Measurements from ENCODE around the gene GGT6.

GGT6 gene

DNA sequence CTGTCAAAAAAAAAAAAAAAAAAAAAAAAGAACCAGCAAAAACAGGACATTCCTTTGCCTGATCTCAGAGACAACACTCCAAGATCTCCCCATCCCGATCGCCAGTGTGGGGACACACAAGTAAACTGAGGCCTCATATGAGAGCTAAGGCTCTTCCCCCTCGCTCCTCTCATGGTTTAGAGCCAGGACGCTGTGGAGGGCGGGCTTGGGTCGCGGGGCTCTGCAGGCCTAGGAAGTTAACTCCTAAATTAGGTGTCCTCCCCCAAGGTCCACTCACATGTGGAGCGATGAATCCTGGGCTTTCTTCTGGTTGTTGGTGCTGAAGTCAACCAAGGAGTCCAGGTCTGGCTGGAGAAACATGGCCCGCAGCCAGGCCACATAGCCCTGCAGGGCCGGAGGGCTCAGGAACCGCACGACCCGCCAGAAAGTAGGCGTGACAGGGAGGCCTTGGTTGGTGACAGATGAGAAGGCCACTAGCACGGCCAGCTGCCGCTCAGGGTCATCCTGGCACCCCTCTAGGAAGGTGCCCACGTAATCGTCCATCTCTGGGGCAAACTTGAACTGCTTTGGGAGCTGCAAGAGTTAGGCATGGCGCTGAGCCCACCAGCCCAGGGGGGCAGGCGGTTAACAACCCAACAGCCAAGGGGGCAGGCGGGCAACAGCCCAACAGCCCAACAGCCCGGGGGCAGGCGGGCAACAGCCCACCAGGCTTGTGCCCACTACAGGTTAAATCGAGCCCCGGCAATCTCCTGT, 10.4 kb downstream of the GGT6 start:
- DNase-seq: no peak

DNA sequence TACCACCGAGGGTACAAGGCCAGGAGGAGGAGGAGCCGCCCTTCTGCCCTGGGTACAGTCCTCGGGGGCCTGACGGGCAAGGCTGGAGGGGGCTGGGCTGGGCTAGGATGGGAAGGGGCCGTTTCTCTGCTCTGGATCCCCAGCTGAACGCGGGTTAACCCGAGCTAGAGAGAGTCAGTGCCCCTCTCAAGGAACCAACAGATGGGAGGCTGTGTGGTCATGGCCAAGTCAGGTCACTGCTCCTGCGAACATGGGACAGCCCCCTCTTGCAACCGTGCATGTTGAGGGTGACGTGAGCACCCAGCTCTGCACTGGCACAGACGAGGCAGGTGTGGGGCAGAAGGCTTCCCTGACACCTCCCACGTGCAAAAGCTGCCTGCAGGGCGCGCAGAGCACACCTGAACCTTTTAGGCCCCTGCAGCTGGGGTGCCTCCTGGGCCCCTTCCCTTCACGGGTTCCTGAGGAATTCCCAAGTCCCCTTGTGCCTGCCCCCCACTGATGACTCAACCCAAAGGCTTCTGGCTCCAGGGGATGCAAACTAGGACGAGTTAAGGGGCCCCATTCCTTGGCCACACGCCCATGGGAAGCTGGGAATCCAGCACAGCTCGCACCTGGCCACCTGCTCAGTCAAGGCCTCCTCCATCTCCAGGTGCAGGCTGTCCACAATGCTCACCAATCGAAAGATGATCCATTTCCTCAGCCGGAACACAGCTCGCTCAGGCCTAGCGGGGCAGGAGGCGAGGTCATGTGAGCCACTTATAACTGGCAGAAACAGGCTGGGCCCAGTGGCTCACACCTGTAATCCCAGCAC, 11.5 kb downstream of the GGT6 start:
- no peak for DNase-seq

DNA sequence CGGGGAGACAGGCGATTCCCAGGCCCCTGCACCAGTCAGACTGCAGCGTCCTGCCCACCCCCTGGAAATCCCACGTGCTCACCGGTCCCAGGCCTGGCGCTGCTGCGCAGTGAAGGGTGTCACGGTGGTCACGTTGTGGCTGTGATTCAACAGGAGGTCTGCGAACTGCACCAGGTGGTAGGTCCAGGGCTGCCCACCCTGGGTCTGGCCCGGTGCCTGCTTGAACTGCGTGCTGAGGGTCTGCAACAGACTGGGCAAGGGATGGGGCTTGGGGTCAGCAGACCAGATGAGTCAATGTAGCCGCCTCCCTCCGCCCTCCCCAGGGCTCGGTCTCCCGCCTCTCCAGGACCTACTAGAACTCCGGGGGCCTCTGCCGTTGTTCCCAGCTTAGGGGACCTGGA, 12.3 kb downstream of the GGT6 start:
- DNase-seq: no peak

DNA sequence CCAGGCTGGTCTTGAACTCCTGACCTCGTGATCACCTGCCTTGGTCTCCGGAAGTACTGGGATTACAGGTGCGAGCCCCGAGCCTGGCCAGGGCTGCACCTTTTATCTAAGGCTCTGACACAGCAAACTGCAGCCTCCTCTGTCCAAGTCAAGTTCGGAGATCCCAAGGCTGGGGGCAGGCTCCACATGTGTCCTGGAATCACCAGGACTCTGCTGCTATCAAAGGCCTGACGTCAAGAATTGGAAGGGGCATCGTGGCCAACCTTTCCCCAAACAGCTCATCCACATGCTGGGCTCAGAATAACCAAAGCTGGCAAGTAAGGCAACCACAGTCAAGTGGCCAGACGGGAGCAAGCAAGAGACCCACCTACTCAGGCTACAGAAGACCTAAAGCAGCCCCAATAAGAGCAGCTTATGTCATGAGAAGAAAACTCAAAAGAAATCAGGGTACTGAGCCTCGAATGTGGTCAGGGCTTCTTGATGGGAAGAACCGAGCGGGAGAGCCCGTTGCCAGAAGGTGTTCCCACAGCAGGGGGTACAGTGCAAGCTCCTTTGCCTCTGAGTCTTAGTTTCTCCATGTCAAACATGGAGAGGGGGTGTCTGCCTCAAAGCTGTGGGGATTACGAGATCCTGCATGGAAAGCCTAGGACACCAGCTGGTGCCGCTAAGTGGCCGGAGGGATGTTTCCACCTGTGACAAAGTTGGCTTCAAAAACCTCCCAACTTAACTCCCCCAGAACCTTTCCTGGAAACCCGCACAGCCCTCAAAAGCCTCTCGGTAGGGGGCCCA, 13.1 kb downstream of the GGT6 start:
- no peak for DNase-seq

DNA sequence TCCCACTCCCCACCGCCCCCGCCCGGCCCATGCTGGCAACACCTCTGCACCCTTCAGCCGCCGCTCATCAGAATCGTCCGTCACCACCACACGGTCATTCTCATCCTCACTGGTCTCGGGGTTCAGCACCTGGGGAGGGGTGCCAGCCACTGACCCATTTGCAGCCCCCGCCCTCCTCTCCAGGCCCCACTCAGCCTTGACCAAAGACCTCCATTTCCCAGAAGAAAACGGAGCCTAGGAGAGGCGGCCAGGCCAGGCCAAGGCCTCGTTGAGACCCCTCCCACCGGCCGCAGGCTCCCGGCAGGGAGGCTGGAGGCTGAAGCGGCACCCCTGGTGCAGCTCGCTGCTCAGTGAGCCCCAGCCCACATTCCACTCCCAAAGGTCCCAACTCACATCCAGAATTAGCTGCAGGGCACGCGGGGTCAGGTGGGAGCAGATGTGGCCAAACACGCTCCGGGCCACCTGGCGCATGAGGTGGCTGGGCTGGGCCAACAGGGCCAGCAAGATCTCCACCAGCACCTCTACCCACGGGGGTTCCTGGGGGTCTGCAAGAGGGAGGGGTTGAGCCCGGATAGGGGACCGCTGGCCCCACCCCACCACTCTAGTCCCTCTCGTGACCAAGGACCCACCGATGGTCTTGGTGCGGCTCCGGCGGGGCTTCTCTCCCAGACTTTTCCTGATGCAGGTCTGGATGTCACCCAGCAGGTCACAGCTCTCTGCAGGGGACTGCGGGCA, 15.0 kb downstream of the GGT6 start:
- no peak for DNase-seq

DNA sequence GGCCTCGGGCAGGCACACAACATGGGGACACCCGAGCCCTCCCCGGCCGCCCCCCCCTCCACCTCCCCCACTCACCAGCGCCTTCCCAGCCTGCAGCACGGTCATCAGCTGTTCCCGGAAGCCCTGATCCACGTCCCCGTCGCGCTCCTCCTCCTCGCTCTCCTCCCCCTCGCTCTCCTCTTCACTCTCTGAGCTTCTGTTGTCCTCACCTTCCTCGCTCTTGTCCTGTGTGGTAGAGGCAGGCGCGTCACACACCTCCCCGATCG, 15.5 kb downstream of the GGT6 start:
- DNase-seq: no peak

DNA sequence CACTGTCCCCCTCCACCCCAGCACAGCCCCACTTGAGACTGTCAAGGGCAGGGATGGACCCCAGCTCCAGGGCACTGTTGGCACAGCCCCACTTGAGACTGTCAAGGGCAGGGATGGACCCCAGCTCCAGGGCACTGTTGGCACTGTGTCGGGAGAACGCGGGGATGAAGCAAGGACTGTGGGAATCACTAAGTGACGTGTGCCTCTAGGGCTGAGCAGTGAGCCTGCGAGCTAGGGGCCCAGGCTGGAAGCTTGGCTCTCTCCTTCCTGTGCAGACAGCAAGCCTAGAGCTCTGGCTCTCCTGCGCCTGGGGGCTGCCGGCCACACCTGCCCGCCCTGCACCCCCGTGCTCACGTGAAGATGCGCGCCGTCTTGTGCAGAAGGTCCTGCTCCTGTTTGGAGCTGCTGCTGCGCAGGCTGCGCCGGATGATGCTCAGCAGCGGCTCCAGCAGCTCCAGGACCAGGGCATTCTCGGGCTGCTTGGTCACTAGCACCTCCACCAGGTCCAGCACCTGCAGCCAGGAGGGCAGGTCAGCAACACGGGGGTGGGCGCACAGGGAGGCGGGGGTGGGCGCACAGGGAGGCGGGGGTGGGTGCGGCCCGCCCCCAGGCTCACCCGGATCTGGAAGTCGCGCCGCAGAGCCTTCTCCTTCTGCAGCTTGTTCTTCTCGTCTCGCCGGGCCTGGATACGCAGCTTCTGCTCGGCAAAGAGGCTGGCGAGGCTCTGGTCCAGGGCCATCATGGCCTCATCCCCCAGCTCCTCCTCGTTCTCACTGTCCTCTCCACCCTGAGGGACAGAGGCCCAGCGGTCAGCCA, 16.0 kb downstream of the GGT6 start:
- DNase-seq: no peak

DNA sequence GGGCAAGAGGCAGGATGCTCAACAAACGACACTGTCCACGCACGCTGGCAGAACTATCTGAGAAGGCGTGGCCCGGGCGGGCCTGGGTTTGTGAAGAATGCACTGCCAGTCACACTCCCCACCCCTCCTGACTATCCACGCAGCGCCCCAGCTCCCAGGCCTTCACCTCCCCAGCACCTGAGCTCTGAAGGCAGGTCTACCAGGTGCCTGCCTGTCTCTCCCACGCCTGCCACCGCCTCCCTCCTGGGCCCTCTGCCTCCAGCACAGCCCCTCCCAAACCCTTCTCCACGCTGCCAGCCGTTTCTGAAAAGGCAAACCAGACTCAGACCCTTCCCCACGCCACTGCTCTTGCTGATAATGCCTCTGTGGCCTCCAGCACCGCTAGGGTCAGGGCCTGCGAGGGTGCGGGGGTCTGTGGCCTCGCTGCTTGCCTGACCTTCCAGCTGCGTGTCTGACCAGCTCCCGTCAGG, 16.8 kb downstream of the GGT6 start:
- no peak for DNase-seq

DNA sequence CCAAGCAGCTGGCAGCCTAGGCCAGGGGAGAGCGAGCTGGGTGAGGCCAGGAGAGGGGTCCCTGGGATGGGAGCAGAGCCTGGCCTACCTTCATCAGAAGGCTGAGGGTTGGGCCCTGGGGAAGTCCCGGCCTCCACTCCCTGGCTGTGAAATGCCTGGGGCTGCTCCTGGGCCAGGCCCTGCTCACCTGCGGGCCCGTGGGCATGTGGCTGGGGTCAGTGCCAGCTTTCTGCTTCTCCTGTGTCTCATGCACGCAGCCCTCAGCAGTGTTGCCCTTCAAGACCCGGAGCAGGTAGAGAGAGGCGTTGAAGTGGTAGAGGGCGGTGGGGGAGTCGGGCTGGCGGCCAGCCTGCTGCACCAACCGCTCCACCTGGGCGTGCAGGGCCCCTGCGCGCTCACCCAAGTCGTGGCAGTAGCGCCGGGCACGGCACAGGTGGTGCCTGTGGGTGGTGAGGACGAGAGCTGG, 17.6 kb downstream of the GGT6 start:
- no peak for DNase-seq

DNA sequence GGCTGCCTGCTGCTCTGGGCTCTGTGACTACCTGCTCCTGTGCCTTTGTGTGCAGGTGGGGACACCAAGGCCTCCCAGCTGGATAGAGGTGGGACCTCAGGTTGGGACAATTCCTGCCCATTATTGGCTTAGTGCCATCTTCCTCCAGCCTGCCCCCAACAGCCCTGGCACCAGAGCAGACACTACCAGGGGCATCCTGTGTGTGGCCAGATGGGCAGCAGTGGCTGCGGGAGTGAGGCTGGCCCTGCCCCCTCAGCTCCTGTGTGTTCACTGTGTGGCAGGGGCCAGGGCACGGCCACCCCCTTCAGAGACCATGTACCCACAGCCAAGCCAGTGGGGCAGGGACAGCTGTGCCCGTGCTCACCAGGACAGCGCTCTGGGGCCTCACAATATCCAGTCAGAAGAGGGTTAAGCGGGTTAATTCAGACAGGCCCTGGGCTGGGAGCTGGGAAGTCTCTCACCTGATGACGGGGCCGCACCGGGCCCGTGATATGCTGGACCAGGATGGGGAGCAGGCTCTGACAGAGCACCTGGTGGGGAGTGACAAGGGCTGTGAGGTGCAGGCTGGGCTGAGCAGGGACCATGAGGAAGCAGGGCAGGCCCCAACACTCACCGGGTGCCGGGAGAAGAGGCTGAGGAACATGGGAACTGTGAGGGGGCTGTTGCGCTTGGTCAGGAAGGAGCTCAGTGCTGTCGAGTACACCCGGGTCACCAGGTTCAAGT, 18.2 kb downstream of the GGT6 start:
- DNase-seq: no peak

DNA sequence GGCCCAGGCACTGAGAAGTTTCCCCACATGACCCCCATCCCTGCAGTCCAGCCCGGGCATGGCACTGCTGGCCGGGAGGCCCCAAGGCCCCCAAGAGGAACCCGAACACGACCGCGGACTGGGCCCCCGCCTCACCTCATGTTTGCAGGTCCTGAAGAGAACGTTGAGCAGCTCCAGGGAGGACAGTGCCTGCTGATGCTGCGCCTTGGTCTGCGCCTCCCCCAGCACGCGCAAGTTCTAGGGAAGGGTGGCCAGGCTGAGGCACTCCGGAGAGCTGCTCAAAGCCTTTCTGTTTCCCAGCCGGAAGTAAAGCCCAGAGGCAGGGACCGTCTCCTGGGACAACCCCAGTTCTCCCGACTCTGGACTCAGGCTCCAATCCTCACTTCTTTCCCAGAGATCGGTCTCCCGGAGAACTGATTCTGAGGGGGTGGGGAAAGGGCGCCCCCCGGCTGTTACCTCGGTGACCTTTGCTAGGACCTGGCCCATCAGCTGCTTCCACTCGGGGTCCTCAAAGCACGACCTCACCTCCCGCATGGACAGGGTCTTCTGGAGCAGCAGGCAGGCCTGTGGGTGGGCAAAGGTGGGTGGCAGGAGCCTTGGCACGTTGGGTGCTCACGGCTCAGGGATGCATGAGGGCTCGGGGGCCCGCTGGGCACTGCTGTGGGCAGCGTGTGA, 18.9 kb downstream of the GGT6 start:
- DNase-seq: no peak

DNA sequence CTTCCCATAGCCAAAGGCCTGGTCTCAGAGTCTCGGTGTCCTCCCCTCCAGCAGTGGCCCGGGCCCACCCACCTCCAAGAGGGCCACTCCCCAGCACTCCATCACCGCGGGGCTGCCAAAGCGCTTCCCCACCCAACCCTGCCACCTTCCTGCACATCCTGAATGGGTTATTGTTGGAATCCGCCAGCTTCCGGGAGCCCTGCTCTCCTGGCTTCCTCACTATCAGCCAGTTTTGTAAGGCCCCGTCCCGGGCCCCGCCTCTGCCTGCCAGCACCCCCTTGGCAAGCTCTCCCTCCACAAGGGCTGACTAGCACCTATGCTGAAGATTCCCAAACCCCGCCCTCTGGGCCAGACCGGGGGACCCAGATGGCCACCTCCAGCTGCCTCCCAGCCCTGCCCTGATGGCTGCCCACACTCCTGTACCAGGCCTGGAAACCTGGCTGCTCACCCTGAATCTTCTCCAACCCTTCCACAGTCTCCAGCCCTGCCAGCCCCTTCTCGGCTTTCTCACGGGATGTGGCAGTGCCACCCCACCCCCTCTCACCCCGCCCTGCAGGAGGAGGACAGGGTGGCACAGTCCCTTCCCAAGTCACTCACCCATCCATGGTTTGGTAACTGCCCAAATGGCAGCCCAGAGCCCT, 19.6 kb downstream of the GGT6 start:
- DNase-seq: no peak

DNA sequence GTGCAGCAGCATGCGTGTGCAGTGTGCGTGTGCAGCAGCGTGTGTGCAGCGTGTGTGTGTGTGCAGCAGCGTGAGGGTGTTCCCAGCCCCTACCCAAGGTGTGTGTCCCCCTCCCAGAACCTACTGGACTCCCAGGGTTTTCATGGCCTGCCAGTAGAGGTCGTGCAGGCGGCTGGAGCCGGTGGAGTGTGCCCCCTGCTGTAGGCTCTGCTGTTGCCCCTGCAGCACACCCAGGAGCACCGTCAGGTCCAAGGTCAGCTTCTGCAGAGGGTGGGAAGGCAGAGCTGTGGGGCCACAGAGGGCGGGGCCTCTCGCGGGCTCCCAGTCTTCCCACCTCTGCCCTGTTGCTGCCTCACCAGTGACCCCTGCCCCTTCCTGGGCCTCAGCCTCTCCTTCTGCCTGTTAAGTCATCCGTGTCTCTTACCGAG, 20.1 kb downstream of the GGT6 start:
- DNase-seq: no peak

DNA sequence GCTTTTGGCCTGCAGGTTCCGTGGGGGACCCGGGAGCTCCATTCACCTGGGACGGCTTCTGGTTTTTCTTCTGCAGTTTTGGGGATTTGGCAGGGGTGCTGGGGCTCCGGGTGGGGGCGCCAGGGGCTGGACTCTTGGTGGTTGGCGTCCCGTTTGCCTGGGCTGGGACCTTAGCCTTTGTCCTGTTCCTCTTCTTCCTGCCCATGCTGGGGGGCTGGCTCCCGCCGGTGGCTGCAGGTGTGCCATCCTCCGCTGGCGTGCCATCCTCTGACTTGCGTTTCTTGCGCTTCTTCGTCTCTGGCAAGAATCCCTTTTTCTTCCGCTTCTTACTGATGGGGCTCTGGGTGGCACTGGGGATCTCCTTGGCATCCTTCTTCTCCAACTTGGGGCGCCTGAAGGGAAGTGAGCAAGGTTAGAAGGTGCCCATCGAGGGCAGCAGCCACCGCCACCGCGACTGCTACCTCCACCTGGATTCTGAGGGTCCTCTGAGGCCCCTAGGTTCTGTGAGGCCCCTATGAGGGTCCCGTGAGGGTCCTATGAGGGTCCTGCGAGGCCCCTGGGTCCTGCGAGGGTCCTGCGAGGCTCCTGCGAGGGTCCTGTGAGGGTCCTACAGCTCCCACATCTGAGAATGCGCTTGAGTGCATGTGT, 20.7 kb downstream of the GGT6 start:
- no peak for DNase-seq

DNA sequence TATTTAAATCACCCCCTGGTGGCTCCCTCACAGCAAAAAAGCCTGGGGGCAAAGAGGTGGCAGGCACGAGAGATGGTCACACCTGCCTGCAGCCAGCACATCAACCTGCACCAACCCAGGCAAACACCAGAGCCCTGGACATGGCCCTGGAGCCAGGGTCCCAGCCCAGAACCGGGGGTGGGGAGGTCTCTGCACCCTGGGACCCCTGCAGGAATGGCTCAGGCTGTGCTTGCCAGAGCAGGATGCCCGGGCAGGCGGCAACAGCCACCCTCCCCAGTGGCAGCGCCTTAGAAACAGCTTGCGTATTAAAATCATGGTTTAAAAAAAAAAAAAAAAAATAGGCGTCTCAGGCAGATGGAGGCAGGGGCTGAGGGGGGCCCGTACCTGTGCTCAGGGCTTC, 21.4 kb downstream of the GGT6 start:
- DNase-seq: no peak

DNA sequence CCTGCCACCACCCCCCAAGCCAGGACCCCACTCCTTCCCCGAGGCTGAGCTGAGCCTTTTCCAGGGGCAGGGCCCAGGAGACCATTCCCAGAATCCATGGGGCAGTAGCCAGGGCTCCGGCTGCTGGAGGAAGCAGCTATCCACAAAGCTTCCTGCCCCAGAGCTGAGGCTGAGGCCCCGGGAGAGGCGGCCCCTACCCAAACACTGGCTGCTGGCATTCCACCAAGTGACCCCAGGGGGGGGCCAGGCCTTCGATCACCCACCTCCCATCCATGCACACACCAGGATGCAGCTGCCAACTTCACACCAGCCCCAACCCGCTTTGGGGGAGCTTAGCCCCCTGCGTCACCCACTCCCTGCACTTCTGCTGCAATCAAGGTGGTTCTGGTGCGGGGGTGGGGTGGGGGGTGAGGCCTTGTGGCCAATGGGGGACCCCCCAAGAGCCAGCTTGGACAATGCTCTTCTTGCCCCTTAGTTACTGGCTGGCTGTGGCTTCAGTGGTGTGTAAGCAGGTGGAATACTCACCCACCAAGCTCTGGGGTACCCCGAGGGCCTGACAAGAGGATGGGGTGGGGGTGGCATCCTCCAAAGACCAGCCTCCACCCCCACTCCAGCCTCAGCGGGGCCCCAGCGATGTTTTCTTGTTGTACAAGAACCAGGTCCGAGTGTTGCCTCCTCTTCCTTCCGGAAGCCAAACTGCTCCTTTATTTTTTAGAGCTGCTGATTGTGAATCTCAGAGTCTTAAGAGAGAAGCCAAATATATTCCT, 22.0 kb downstream of the GGT6 start:
- no peak for DNase-seq

DNA sequence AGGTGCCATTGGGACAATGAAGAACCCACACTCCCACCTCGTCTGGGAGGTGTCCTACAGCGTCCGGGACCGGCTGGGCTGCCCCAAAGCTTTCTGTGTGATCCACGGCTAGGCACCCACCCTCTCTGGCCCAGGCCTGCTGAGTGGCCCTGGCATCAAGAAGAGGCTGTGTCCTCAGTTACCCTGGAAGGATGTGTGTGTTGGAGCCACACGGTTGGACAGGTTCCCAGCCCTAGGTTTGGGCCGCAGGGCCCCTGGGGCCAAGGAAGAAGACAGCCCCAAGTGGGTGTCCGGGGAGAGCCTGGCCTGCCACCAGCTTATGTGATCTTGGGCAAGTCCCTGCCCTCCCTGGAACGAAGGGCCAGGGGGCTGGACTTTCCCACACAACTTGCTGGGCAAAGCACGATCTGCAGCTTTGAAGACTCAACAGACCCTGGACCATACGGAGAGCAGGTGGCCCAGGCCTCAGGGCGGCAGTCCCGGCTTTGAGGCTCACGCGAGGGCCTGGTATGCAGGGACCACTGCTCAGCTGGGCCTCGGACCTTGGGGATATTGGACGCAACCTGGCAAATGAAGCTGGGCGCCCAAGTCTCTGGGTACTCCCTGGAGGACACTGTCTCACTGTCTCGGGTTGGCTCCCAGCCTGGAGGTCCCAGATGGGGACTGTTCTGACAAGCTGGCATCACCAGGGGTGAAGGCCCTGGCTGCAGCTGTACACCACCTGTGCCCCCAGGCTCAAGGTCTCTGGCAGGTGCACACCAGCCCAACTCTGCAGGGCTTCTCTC, 22.7 kb downstream of the GGT6 start:
- no peak for DNase-seq
